MV-4-11 (cell line): ENCODE results near the gene SAMM50.

Source experiments
- DNase-seq: peaks from one replicate; lab custom pipeline; 2025; lab: John Stamatoyannopoulos, UW

SAMM50 gene

GRCh38 chr22:44028091-44028490 lies 72.8 kb downstream of the SAMM50 start:
- DNase-seq: no peak

- DNase-seq: no peak
These were observed 73.8 kb downstream of the SAMM50 start for GRCh38 chr22:44029069-44029468.

DNA sequence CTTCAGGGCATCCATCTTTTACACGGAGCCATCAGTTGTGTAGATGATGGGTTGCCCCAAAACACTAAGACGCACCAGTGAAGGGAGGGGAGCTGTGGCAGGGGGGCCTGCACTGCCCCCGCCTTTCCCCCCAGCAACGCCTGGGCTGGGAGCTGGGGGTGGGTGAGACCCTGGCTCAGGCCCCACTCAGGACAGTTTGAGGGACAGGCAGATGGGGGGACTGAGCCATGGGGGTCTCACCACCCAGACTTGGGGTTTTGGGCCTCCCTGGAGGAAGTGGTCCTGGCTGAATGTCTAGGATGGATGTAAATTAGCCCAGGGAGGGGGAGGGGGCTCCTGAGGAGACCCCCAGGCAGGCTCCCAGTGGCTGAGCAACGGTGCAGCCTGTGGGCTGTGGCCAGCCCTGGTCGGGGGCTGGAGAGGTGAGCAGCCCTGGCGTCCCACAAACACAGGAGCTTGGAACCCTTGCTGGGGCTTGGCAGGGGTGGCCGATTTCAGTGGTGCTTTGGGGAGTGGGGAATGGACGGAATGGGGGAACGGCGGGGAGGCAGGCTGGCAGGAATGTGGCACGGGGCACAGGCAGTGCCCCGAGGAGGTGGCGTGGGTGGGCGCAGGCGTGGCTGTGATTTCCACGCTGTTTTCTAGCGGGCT lies 74.9 kb downstream of the SAMM50 start:
- no peak for DNase-seq

- DNase-seq: no peak
These were observed 75.5 kb downstream of the SAMM50 start for GRCh38 chr22:44030702-44031082.

DNA sequence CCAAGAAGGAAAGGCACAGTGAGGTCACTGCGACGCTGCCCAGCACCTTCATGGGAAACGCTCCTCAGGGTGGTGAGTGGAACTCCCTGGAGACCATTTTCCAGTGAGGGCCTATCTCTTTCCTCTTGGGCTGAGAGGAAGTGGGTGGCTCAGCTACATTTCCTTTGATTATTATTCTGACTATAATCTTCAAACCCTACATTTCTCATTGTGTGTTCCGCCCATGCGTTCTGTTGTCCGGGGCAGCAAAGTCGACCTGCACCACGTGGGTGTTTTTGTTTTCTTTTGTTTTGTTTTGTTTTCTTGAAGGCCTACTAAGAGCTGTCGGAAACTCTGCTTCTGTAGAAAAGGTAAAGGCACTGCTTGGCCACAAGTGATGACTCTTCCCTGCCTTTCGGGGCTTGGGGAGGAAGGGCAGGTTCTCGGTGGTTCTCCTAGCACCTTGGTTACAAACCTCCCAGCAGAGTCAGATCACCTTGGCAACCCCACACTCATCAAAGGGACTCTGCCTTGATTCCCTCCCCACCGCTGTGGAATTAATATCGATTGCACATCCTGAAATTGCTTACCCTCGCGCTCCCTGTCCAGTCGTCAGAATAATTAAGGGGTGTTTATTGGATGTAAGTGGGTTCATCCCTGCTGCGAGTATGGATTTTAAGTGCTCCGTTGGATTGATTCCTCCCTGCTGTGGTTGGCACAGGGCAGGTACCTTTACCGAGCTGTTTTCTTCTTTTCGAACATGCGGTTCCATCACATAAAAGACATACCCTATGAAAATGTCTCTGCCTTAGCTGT lies 76.1 kb downstream of the SAMM50 start:
- no peak for DNase-seq

- no peak for DNase-seq
These were observed 77.0 kb downstream of the SAMM50 start for GRCh38 chr22:44032126-44032730.

DNA sequence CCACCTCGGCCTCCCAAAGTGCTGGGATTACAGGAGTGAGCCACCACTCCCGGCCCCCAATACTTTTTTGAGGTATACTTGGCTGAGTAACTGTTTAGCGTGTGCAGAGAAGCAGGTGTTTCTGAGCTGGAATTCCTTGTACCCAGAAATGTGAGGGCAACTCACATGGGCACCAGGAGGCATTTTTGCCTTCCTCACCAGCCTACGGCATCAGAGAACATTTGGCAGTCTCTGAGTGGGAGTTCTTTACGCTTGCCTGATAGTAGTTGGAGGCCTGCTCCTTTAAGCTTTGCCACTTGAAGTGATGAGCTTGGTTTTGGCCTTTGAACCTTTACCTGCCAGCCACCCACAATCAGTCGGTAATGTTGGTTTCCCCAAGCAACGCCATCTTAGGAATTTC lies 78.0 kb downstream of the SAMM50 start:
- DNase-seq: no peak

DNA sequence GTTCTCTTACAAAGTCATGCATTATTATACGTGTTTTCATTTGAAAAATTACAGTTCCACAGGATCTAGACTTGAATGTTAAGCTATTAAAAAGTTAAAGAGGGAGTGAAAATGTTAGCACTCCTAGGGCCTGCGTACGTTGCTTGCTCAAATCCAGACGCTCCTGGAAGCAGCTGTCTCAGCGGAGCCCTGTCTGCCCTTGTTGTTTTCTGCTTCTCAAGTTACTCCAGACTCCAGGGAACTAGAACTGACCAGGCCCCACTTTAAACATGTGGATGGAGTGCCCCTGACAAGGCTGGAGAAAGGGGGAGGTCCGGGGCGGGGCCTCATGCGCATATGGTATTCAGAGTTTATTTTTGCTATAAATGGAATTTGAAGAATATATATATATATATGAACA lies 78.5 kb downstream of the SAMM50 start:
- no peak for DNase-seq

GRCh38 chr22:44037519-44038375 lies 82.5 kb downstream of the SAMM50 start:
- DNase-seq: no peak

GRCh38 chr22:44039566-44040171 lies 84.4 kb downstream of the SAMM50 start:
- DNase-seq: no peak

DNA sequence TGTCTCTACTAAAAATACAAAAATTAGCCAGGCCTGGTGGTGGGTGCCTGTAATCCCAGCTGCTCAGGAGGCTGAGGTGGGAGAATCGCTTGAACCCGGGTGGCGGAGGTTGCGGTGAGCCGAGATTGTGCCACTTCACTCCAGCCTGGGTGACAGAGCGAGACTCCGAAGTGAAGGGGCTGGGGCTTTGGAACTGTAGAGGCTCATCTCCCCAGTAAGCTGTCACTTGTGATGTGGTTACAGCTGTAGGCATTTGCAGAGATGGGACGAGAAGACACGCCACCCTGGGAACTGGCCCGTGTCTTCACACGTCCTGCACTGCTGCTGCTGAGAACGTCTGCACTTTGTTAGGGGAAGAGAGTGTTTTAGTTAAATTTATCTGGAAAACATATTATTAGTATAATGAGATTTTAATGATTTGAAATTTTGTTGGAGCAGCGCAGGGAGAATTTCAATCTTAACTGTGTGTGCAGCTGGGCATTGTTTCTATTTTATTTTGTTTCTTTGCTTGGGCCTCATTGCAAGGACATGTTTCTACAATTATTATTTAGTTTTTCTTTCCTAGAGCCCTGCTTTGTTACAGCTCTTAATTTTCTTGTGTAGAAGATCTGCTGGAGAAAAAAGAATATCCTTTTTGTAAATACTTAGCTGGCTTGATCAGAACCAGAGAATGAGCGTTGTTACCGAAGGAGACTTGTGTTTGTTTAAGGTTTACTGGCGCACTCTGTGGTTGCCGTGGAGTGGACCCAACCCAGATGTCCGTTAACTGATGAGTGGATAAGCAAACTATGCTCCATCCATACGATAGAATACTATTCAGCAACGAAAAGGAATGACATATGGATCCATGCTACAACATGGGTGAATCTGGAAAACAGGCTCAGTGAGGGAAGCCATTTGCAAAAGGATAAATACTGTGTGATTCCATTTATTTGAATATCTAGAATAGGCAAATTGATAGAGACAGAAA lies 87.3 kb downstream of the SAMM50 start:
- no peak for DNase-seq

- DNase-seq: no peak
These were observed 89.9 kb downstream of the SAMM50 start for GRCh38 chr22:44045145-44045544.
